D721Med (cell line): ENCODE measurements around the gene SLC16A9.
"Not testable (repeated sequence)": the region's sequence is repeated elsewhere in the genome, so short reads cannot be mapped to it uniquely, and the experiment has no call there.

Source experiments
- DNase-seq: peaks from one replicate; pipeline ENCODE4 v3.0.0; 2011; ENCODE audit warnings: low spot score; ENCODE audit not compliant: insufficient read length
- FAIRE-seq: peaks from 2 replicates; lab custom pipeline; 2011; peaks lifted over from hg19 to GRCh38; lab: Jason Lieb, UNC
- TF ChIP-seq, protein P1 (sequence below): IDR thresholded peaks from 2 replicates; pipeline ENCODE4 v1.5.1; 2012; ENCODE audit warnings: mild to moderate bottlenecking, control low read depth; ENCODE audit not compliant: insufficient read depth; ENCODE audit errors: missing control alignments

Gene SLC16A9

GRCh38 chr10:59734014-59734462 is 24.4 kb upstream of the SLC16A9 start:
- no peak for DNase-seq
- no peak for FAIRE-seq
- TF ChIP-seq, protein P1, sequence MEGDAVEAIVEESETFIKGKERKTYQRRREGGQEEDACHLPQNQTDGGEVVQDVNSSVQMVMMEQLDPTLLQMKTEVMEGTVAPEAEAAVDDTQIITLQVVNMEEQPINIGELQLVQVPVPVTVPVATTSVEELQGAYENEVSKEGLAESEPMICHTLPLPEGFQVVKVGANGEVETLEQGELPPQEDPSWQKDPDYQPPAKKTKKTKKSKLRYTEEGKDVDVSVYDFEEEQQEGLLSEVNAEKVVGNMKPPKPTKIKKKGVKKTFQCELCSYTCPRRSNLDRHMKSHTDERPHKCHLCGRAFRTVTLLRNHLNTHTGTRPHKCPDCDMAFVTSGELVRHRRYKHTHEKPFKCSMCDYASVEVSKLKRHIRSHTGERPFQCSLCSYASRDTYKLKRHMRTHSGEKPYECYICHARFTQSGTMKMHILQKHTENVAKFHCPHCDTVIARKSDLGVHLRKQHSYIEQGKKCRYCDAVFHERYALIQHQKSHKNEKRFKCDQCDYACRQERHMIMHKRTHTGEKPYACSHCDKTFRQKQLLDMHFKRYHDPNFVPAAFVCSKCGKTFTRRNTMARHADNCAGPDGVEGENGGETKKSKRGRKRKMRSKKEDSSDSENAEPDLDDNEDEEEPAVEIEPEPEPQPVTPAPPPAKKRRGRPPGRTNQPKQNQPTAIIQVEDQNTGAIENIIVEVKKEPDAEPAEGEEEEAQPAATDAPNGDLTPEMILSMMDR = no peak

- DNase-seq, FAIRE-seq: not testable (repeated sequence)
These were observed 23.8 kb upstream of the SLC16A9 start for GRCh38 chr10:59733321-59734013.

DNA sequence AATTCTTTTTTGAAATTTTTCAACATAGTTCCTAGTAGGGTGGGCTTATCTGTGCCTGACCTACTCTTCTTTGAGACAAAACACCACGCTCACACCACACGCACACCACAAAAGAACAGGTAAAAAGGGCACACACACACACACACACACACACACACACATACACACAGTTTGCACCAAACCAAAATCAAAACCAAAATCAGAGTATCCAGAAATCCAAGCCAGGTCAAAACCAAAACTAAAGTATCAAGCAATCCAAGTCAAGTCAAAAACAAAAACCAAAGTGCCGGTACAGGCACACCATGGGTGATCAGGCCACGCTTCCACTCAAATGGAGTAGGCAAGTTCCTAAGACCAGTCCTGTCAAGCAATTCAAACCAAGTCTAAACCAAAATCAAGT is 23.2 kb upstream of the SLC16A9 start:
- not testable (repeated sequence) for FAIRE-seq, DNase-seq

DNA sequence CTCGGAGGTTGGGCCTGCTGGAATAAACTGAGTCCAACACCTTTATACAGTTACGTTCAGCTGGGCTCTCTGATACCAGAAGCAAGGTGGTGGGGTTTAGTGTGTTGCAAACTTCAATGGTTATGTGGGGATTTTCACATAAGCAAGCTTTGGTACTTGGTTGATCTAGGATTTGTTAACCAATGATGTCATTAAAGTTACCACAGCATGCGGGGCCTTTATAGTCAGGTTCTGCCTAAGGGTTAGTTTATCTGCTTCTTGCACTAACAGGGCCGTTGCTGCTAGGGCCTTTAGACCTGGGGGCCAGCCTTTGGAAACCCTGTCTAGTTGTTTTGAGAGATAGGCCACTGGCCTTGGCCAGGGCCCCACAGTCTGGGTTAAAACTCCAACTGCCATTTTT is 19.5 kb upstream of the SLC16A9 start:
- not testable (repeated sequence) for FAIRE-seq, DNase-seq

DNA sequence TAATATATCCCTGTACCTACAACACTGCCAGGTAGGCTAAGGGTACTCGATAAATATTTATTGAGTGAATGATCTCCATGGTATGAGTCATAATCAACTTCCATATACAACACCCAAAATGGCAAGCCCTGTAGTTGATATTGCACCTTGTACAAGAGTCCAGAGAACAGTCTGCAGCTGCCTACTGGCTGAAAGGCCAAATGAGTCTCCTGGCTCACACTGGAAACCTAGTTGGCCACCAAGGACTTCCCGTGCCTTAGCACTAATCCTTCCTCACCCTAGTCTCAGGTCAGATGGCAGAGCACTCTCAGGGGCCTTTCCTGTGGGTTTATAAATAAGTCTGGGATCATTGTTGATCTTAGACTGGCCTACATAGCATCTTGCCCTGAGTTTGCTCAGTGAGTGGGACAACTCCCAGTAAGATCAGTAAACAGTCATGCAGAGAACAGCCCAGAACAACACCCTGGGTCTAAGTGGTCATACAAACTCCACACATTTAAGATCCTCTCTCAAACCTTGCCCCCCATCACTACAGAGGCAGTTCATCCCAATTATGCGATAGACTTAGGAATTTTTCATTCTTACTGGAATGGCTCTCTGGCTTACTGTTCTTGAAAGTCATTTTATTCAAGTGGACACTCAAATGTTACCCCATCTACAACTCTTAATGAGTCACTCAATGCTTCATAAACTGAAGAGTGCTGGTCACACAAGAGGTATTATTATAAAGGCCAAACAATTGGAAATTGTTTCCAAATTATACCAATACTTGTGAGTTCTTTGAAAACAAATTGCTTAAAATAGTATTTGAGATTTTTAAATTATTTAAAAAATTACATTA is 14.7 kb upstream of the SLC16A9 start:
- no peak for DNase-seq
- TF ChIP-seq, protein P1 = no peak
- no peak for FAIRE-seq

GRCh38 chr10:59720377-59720776 is 10.7 kb upstream of the SLC16A9 start:
- FAIRE-seq (no peak), DNase-seq (no peak)
- TF ChIP-seq, protein P1 = no peak

- no peak for DNase-seq
- TF ChIP-seq, protein P1 = no peak
- no peak for FAIRE-seq
These were observed 9.7 kb upstream of the SLC16A9 start for GRCh38 chr10:59719374-59719773.

DNA sequence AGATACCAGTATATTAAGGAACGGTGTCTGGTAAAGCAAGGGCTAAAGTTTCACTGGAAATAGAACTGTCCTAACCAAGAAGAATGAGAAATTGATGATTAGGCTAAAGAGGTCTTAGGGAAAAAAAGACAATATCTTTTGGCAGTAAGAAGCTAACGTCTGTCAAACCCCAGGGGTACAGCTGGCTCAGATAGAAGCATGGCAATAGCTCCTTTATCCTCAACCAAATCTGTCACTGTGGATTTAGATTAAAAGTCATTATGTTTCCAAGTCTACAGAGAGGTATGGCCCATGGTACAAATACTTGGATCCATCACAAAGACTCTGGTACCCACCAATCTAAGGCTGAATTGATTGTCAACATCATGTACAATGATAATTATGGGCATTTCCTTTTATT is 8.6 kb upstream of the SLC16A9 start:
- peak; percentile 97 for FAIRE-seq
- DNase-seq = peak; percentile 28
- TF ChIP-seq, protein P1 = no peak
